Astrocyte (in vitro differentiated cells and primary cell): ENCODE measurements around the gene AMFR. TPM values are rescaled to one million over a fixed set of nuclear protein-coding genes. Genes with fewer than 3 reads are reported as not detected.
"Not testable (repeated sequence)": the region's sequence is repeated elsewhere in the genome, so short reads cannot be mapped to it uniquely, and the experiment has no call there.

Experiments used
- DNase-seq: peaks from one replicate; pipeline ENCODE4 v3.0.0-alpha.2; 2010; ENCODE audit warnings: low read depth
- FAIRE-seq: peaks from 2 replicates; lab custom pipeline; 2011; peaks lifted over from hg19 to GRCh38; lab: Jason Lieb, UNC
- H2AFZ ChIP-seq: 2 replicates; pipeline ENCODE4 v1.6.0; 2012; ENCODE audit warnings: low read depth, low read length, inconsistent platforms
- H3K27ac ChIP-seq: 2 replicates; pipeline ENCODE4 v1.5.1; 2011; ENCODE audit warnings: low read depth, low read length, inconsistent platforms
- H3K27me3 ChIP-seq: 2 replicates; pipeline ENCODE4 v1.6.0; 2011; ENCODE audit warnings: low read length, inconsistent platforms; ENCODE audit not compliant: insufficient read depth
- H3K36me3 ChIP-seq: 2 replicates; pipeline ENCODE4 v1.5.1; 2011; ENCODE audit warnings: low read length, inconsistent platforms; ENCODE audit not compliant: insufficient read depth
- H3K4me1 ChIP-seq: 2 replicates; pipeline ENCODE4 v1.5.1; 2011; ENCODE audit warnings: low read length, inconsistent platforms; ENCODE audit not compliant: insufficient read depth
- H3K4me2 ChIP-seq: 2 replicates; pipeline ENCODE4 v1.6.0; 2012; ENCODE audit warnings: low read length, inconsistent platforms
- H3K4me3 ChIP-seq: 2 replicates; pipeline ENCODE4 v1.5.1; 2011; ENCODE audit warnings: low read depth, mild to moderate bottlenecking, low read length, inconsistent platforms; ENCODE audit not compliant: insufficient read depth
- H3K79me2 ChIP-seq: 2 replicates; pipeline ENCODE4 v1.6.0; 2012; ENCODE audit warnings: mild to moderate bottlenecking, low read length, inconsistent platforms; ENCODE audit not compliant: insufficient read depth
- H3K9ac ChIP-seq: 2 replicates; pipeline ENCODE4 v1.6.0; 2012; ENCODE audit warnings: mild to moderate bottlenecking, low read length, inconsistent platforms
- H3K9me3 ChIP-seq: 2 replicates; pipeline ENCODE4 v1.5.1; 2012; ENCODE audit warnings: low read depth, mild to moderate bottlenecking, low read length, inconsistent platforms; ENCODE audit not compliant: insufficient read depth
- H4K20me1 ChIP-seq: 2 replicates; pipeline ENCODE4 v1.6.0; 2012; ENCODE audit warnings: low read length, inconsistent platforms; ENCODE audit not compliant: insufficient read depth
- H3K27ac Mint-ChIP-seq: one replicate; pipeline ENCODE4 v1.8.0; 2021; ENCODE audit warnings: mild to moderate bottlenecking, mixed read lengths; ENCODE audit not compliant: unreplicated experiment
- H3K27me3 Mint-ChIP-seq: one replicate; pipeline ENCODE4 v1.8.0; 2021; ENCODE audit warnings: low read depth, mixed read lengths; ENCODE audit not compliant: unreplicated experiment
- H3K36me3 Mint-ChIP-seq: one replicate; pipeline ENCODE4 v1.8.0; 2021; ENCODE audit warnings: low read depth, mixed read lengths; ENCODE audit not compliant: unreplicated experiment
- H3K4me1 Mint-ChIP-seq: one replicate; pipeline ENCODE4 v1.8.0; 2021; ENCODE audit warnings: low read depth, mixed read lengths; ENCODE audit not compliant: unreplicated experiment
- H3K4me3 Mint-ChIP-seq: one replicate; pipeline ENCODE4 v1.8.0; 2021; ENCODE audit warnings: mild to moderate bottlenecking, moderate library complexity, mixed read lengths; ENCODE audit not compliant: unreplicated experiment
- H3K9me3 Mint-ChIP-seq: one replicate; pipeline ENCODE4 v1.8.0; 2021; ENCODE audit warnings: mild to moderate bottlenecking, mixed read lengths; ENCODE audit not compliant: unreplicated experiment
- EZH2 ChIP-seq: IDR thresholded peaks from 2 replicates; pipeline ENCODE4 v1.6.1; 2012; ENCODE audit warnings: mild to moderate bottlenecking, low read length, inconsistent platforms; ENCODE audit not compliant: insufficient read depth
- total RNA-seq: library from RNA; stranded (reverse); gene quantifications from 2 replicates; pipeline ENCODE4 v1.2.1, GENCODE V29; 2021
- TF ChIP-seq, protein P1 (sequence below): IDR thresholded peaks from 2 replicates; pipeline ENCODE4 v1.5.1; 2011; ENCODE audit warnings: low read depth, mild to moderate bottlenecking, inconsistent platforms, low read length, moderate library complexity; ENCODE audit not compliant: insufficient read depth

AMFR gene
- total RNA-seq, 1 donor from 2014 or later = 86.2 TPM

DNA sequence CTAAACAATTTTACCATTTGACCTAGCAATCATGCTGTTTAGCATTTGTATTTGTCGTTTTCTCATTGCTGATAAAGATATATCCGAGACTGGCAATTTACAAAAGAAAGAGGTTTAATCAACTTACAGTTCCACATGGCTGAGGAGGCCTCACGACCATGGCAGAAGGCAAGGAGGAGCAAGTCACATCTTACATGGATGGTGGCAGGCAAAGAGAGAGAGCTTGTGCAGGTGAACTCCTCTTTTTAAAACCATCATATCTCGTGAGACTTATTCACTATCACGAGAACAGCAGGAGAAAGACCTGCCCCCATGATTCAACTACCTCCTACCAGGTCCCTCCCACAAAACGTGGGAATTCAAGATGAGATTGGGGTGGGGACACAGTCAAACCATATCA, 46.3 kb downstream of the AMFR start:
- not testable (repeated sequence) for FAIRE-seq, H3K4me3 ChIP-seq
- peaks cover 14% of the 10 kb centered on the region for H3K79me2 ChIP-seq

DNA sequence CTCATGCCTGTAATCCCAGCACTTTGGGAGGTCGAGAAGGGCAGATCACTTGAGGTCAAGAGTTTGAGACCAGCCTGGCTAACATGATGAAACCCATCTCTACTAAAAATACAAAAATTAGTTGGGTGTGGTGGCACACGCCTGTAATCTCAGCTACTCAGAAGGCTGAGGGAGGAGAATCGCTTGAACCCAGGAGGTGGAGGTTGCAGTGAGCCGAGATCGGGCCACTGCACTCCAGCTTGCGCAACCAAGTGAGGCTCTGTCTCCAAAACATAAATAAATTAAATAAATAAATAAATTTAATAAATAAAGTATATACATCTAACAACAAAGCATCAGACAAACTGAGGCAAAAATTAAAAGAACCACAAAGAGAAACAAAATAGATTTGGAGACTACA, 49.6 kb downstream of the AMFR start:
- not testable (repeated sequence) for H3K4me2 ChIP-seq, H3K4me3 Mint-ChIP-seq, H3K27ac Mint-ChIP-seq, H3K27ac ChIP-seq, FAIRE-seq, H3K9ac ChIP-seq, H3K4me1 ChIP-seq, H3K27me3 Mint-ChIP-seq, H2AFZ ChIP-seq, H3K9me3 ChIP-seq, H3K27me3 ChIP-seq, DNase-seq, H3K4me1 Mint-ChIP-seq, H3K4me3 ChIP-seq
- H3K36me3 Mint-ChIP-seq = peaks cover 24% of the 10 kb centered on the region
- H3K9me3 Mint-ChIP-seq = peaks cover 15% of the 10 kb centered on the region
- Histone ChIP-seq H3K36me3 (peaks cover 13% of the 10 kb centered on the region), H3K79me2 (peaks cover 19% of the 10 kb centered on the region), H4K20me1 (peaks cover 18% of the 10 kb centered on the region)

More for the DNA sequence above, 46.3 kb downstream of the AMFR start:
- peaks cover 23% of the 10 kb centered on the region for H3K9me3 Mint-ChIP-seq
- H3K27me3 Mint-ChIP-seq, H3K27ac Mint-ChIP-seq, DNase-seq, H3K4me2 ChIP-seq, H3K27me3 ChIP-seq, H2AFZ ChIP-seq, H3K4me1 Mint-ChIP-seq, H3K9ac ChIP-seq, H3K4me3 Mint-ChIP-seq, H3K27ac ChIP-seq, H3K9me3 ChIP-seq, H4K20me1 ChIP-seq: not testable (repeated sequence)
- peaks cover 51% of the 10 kb centered on the region for H3K36me3 Mint-ChIP-seq
- Histone ChIP-seq H3K4me1 (peaks cover 10% of the 10 kb centered on the region), H3K36me3 (peaks cover 26% of the 10 kb centered on the region)

DNA sequence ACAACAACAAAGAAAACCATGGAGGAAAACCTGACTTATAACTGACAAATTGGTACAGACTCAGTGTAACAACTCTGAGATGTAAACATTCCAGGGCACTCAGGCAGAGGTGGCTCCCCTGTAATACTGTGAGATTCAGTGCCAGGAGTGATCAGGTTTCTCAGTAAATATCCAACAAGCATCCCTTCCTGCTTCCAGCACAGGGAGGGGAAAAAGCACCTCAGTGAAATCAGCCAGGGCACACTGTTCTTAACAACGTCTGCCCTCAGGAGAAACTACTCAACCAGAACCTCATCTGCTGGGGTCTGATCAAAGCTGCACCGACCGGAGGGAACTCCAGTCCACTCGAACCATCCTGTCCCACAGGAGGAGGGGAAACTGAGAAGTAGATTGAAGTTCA, 52.3 kb downstream of the AMFR start:
- Mint-ChIP-seq H3K27me3 (no peaks in the 10 kb centered on the region), H3K9me3 (no peaks in the 10 kb centered on the region), H3K4me1 (peaks cover 2% of the 10 kb centered on the region), H3K36me3 (peaks cover 7% of the 10 kb centered on the region), H3K4me3 (no peak overlapping the region), H3K27ac (no peak overlapping the region)
- no peaks in the 10 kb centered on the region for H3K9me3 ChIP-seq
- no peak overlapping the region for H3K27ac ChIP-seq
- H3K4me3 ChIP-seq = no peak overlapping the region
- no peak for FAIRE-seq
- peaks cover 2% of the 10 kb centered on the region for H3K4me1 ChIP-seq
- no peak for DNase-seq
- no peak overlapping the region for H2AFZ ChIP-seq
- no peak for TF ChIP-seq EZH2
- TF ChIP-seq, protein P1, sequence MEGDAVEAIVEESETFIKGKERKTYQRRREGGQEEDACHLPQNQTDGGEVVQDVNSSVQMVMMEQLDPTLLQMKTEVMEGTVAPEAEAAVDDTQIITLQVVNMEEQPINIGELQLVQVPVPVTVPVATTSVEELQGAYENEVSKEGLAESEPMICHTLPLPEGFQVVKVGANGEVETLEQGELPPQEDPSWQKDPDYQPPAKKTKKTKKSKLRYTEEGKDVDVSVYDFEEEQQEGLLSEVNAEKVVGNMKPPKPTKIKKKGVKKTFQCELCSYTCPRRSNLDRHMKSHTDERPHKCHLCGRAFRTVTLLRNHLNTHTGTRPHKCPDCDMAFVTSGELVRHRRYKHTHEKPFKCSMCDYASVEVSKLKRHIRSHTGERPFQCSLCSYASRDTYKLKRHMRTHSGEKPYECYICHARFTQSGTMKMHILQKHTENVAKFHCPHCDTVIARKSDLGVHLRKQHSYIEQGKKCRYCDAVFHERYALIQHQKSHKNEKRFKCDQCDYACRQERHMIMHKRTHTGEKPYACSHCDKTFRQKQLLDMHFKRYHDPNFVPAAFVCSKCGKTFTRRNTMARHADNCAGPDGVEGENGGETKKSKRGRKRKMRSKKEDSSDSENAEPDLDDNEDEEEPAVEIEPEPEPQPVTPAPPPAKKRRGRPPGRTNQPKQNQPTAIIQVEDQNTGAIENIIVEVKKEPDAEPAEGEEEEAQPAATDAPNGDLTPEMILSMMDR = no peak
- H3K4me2 ChIP-seq = no peak overlapping the region
- H3K27me3 ChIP-seq = no peaks in the 10 kb centered on the region
- peaks cover 19% of the 10 kb centered on the region for H3K79me2 ChIP-seq
- peaks cover 11% of the 10 kb centered on the region for H3K36me3 ChIP-seq
- H4K20me1 ChIP-seq = peaks cover 18% of the 10 kb centered on the region
- H3K9ac ChIP-seq = no peak overlapping the region
